GM12892 (cell line): ENCODE results near the gene CYTH4.

ENCODE experiments used
- POLR2A ChIP-seq: IDR thresholded peaks from 2 replicates; pipeline ENCODE4 v1.6.1; 2011; ENCODE audit warnings: low read depth, low read length, control low read depth
- TAF1 ChIP-seq: IDR thresholded peaks from 2 replicates; pipeline ENCODE4 v1.6.1; 2011; ENCODE audit warnings: low read depth, mild to moderate bottlenecking, control low read depth, low read length, borderline replicate concordance

- TF ChIP-seq TAF1: no peak
- no peak for TF ChIP-seq POLR2A
Measured at GRCh38 chr22:37273126-37273845, 9.0 kb upstream of the CYTH4 start.
